ENCODE results near the gene SLMAP.

The SLMAP gene

GRCh38 chr3:57896691-57897090 lies 140.6 kb downstream of the SLMAP start:
- Histone ChIP-seq H3F3A (ENCODE audit: insufficient read depth) (peaks cover 4% of the 10 kb centered on the region; the same call in 1 of the 2 replicates), H2AFZ (ENCODE audit: low read depth, low read length, severe bottlenecking) (no peak overlapping the region), H3K4me3 (ENCODE audit: insufficient read depth, low read length, poor library complexity, severe bottlenecking) (no peak overlapping the region), H3K36me3 (ENCODE audit: low read length) (peaks cover 13% of the 10 kb centered on the region; the same call in 1 of the 2 replicates), H3K9me3 (ENCODE audit: insufficient read depth, low read length) (no peaks in the 10 kb centered on the region), H3K9me2 (replicated peaks; ENCODE audit: insufficient read depth, low read length) (no peaks in the 10 kb centered on the region), H3K9ac (ENCODE audit: low read length) (no peak overlapping the region), H3K4me2 (ENCODE audit: low read depth, low read length, poor library complexity, severe bottlenecking) (no peak overlapping the region), H3K27ac (ENCODE audit: low read depth, low read length) (no peak overlapping the region), H3K27me3 (ENCODE audit: low read length) (no peaks in the 10 kb centered on the region), H4K20me1 (ENCODE audit: low read depth, low read length) (no peaks in the 10 kb centered on the region), H3K79me2 (ENCODE audit: insufficient read depth, low read length) (no peaks in the 10 kb centered on the region)
- TF ChIP-seq CTCF (IDR thresholded peaks at IDR 0.05; ENCODE audit: insufficient read depth, low read length, poor library complexity, severe bottlenecking) (no peak), EZH2phosphoT487 (conservative IDR thresholded peaks at IDR 0.05; ENCODE audit: low read length) (no peak)

- Histone ChIP-seq H3K36me3 (ENCODE audit: low read length) (peaks cover 13% of the 10 kb centered on the region; the same call in 1 of the 2 replicates), H3F3A (ENCODE audit: insufficient read depth) (no peaks in the 10 kb centered on the region), H3K27me3 (ENCODE audit: low read length) (no peaks in the 10 kb centered on the region), H3K9me2 (replicated peaks; ENCODE audit: insufficient read depth, low read length) (no peaks in the 10 kb centered on the region), H3K9me3 (ENCODE audit: insufficient read depth, low read length) (no peaks in the 10 kb centered on the region), H2AFZ (ENCODE audit: low read depth, low read length, severe bottlenecking) (no peak overlapping the region), H4K20me1 (ENCODE audit: low read depth, low read length) (no peaks in the 10 kb centered on the region), H3K4me2 (ENCODE audit: low read depth, low read length, poor library complexity, severe bottlenecking) (no peak overlapping the region), H3K27ac (ENCODE audit: low read depth, low read length) (no peak overlapping the region), H3K4me3 (ENCODE audit: insufficient read depth, low read length, poor library complexity, severe bottlenecking) (no peak overlapping the region), H3K79me2 (ENCODE audit: insufficient read depth, low read length) (no peaks in the 10 kb centered on the region), H3K9ac (ENCODE audit: low read length) (no peak overlapping the region)
- TF ChIP-seq EZH2phosphoT487 (conservative IDR thresholded peaks at IDR 0.05; ENCODE audit: low read length) (no peak), CTCF (IDR thresholded peaks at IDR 0.05; ENCODE audit: insufficient read depth, low read length, poor library complexity, severe bottlenecking) (no peak)
These were observed 144.7 kb downstream of the SLMAP start for GRCh38 chr3:57900786-57901185.

GRCh38 chr3:57903124-57903890 lies 147.2 kb downstream of the SLMAP start:
- Histone ChIP-seq H3K9me2 (replicated peaks; ENCODE audit: insufficient read depth, low read length) (no peaks in the 10 kb centered on the region), H3K27ac (ENCODE audit: low read depth, low read length) (no peak overlapping the region), H3K79me2 (ENCODE audit: insufficient read depth, low read length) (no peaks in the 10 kb centered on the region), H3K9ac (ENCODE audit: low read length) (no peak overlapping the region), H3K36me3 (ENCODE audit: low read length) (peaks cover 5% of the 10 kb centered on the region; the same call in 1 of the 2 replicates), H3F3A (ENCODE audit: insufficient read depth) (no peaks in the 10 kb centered on the region), H3K4me3 (ENCODE audit: insufficient read depth, low read length, poor library complexity, severe bottlenecking) (no peak overlapping the region), H3K4me2 (ENCODE audit: low read depth, low read length, poor library complexity, severe bottlenecking) (no peak overlapping the region), H3K27me3 (ENCODE audit: low read length) (no peaks in the 10 kb centered on the region), H4K20me1 (ENCODE audit: low read depth, low read length) (no peaks in the 10 kb centered on the region), H2AFZ (ENCODE audit: low read depth, low read length, severe bottlenecking) (no peak overlapping the region), H3K9me3 (ENCODE audit: insufficient read depth, low read length) (no peaks in the 10 kb centered on the region)
- TF ChIP-seq CTCF (IDR thresholded peaks at IDR 0.05; ENCODE audit: insufficient read depth, low read length, poor library complexity, severe bottlenecking) (no peak), EZH2phosphoT487 (conservative IDR thresholded peaks at IDR 0.05; ENCODE audit: low read length) (no peak)
